ENCODE data around the gene WFDC10A. TPM values are rescaled to one million over a fixed set of nuclear protein-coding genes. Genes with fewer than 3 reads are reported as not detected.
"Not testable (repeated sequence)": the region's sequence is repeated elsewhere in the genome, so short reads cannot be mapped to it uniquely, and the experiment has no call there.

WFDC10A gene
- total and polyA plus RNA-seq, 2 donors (not counting 1 experiment from before 2014, with no cell fraction given) = not detected

GRCh38 chr20:45639687-45640086 lies 10.1 kb downstream of the WFDC10A start:
- CTCF ChIA-PET = no interaction called here
- Histone ChIP-seq H4K20me1 (ENCODE audit: control insufficient read depth, insufficient read depth, low read length, poor library complexity, severe bottlenecking) (no peaks in the 10 kb centered on the region), H3K4me2 (replicated peaks; ENCODE audit: low read depth, low read length, poor library complexity, severe bottlenecking) (no peak overlapping the region), H3K27me3 (replicated peaks in 1 of 4; ENCODE audit: control extremely low read depth in 1 of 4, control insufficient read depth in 3 of 4, insufficient read depth in 4 of 4, low read length in 3 of 4) (no peaks in the 10 kb centered on the region), H3K36me3 (replicated peaks in 1 of 2; ENCODE audit: control extremely low read depth in 1 of 2, control insufficient read depth in 1 of 2, extremely low read depth in 1 of 2, insufficient read depth in 2 of 2, low read length in 1 of 2) (no peaks in the 10 kb centered on the region), H3K79me2 (ENCODE audit: control insufficient read depth, insufficient read depth, low read length) (no peaks in the 10 kb centered on the region), H3K4me1 (ENCODE audit: control insufficient read depth in 2 of 2, insufficient read depth in 2 of 2, low read length in 2 of 2) (no peaks in the 10 kb centered on the region), H2AFZ (ENCODE audit: insufficient read depth, low read depth, low read length, poor library complexity, severe bottlenecking) (no peak overlapping the region), H3K27ac (ENCODE audit: low read length in 2 of 2) (no peak overlapping the region), H3K9ac (ENCODE audit: low read length) (no peak overlapping the region), H3K9me3 (ENCODE audit: control extremely low read depth in 1 of 3, control insufficient read depth in 2 of 3, insufficient read depth in 1 of 3, low read length in 2 of 3) (no peaks in the 10 kb centered on the region), H3K4me3 (ENCODE audit: control extremely low read depth in 1 of 5, extremely low read depth in 1 of 5, insufficient read depth in 1 of 5, low read depth in 2 of 5, low read length in 4 of 5) (no peak overlapping the region)
- intact Hi-C loops (cut with micrococcal nuclease) = no loop called here
- POLR2A ChIA-PET = no interaction called here
- peaks cover 20% of the 10 kb centered on the region for H3K27me3 Mint-ChIP-seq
- no peaks in the 10 kb centered on the region for H3K4me1 Mint-ChIP-seq
- DNase-seq = no peak
- no peak for ATAC-seq (ENCODE audit: low read depth)
- no peak overlapping the region for H3K4me3 Mint-ChIP-seq
- no peak overlapping the region for H3K27ac Mint-ChIP-seq
- TF ChIP-seq CTCF (IDR thresholded peaks at IDR 0.05) (no peak), EZH2 (IDR thresholded peaks at IDR 0.05; ENCODE audit: borderline replicate concordance, insufficient read depth, low read depth, low read length, poor library complexity, severe bottlenecking) (no peak)
- whole genome bisulfite sequencing (ENCODE audit: insufficient coverage) = 90% methylated on average over 2 of the region's 5 CpGs
- H3K9me3 Mint-ChIP-seq (ENCODE audit: insufficient read depth) = peaks cover 3% of the 10 kb centered on the region

- H3K9ac ChIP-seq (ENCODE audit: low read length); H3K4me1 Mint-ChIP-seq; H3K27me3 ChIP-seq (replicated peaks in 1 of 4; ENCODE audit: control extremely low read depth in 1 of 4, control insufficient read depth in 3 of 4, insufficient read depth in 4 of 4, low read length in 3 of 4); DNase-seq; H3K4me3 Mint-ChIP-seq; H3K36me3 ChIP-seq (replicated peaks in 1 of 2; ENCODE audit: control extremely low read depth in 1 of 2, control insufficient read depth in 1 of 2, extremely low read depth in 1 of 2, insufficient read depth in 2 of 2, low read length in 1 of 2); POLR2A ChIA-PET; H3K9me3 ChIP-seq (ENCODE audit: control extremely low read depth in 1 of 3, control insufficient read depth in 2 of 3, insufficient read depth in 1 of 3, low read length in 2 of 3); H3K9me3 Mint-ChIP-seq (ENCODE audit: insufficient read depth); H3K79me2 ChIP-seq (ENCODE audit: control insufficient read depth, insufficient read depth, low read length); H3K4me3 ChIP-seq (ENCODE audit: control extremely low read depth in 1 of 5, extremely low read depth in 1 of 5, insufficient read depth in 1 of 5, low read depth in 2 of 5, low read length in 4 of 5); H3K4me1 ChIP-seq (ENCODE audit: control insufficient read depth in 2 of 2, insufficient read depth in 2 of 2, low read length in 2 of 2); intact Hi-C loops (cut with micrococcal nuclease); H3K4me2 ChIP-seq (replicated peaks; ENCODE audit: low read depth, low read length, poor library complexity, severe bottlenecking); H4K20me1 ChIP-seq (ENCODE audit: control insufficient read depth, insufficient read depth, low read length, poor library complexity, severe bottlenecking); H2AFZ ChIP-seq (ENCODE audit: insufficient read depth, low read depth, low read length, poor library complexity, severe bottlenecking); H3K27ac Mint-ChIP-seq; CTCF ChIA-PET; ATAC-seq (ENCODE audit: low read depth); H3K27ac ChIP-seq (ENCODE audit: low read length in 2 of 2): not testable (repeated sequence)
- 96% methylated on average over 9 of the region's 24 CpGs for WGBS (ENCODE audit: insufficient coverage)
- H3K27me3 Mint-ChIP-seq = peaks cover 21% of the 10 kb centered on the region
Observed at GRCh38 chr20:45641076-45641475, 11.5 kb downstream of the WFDC10A start.

GRCh38 chr20:45645869-45646268 lies 16.3 kb downstream of the WFDC10A start:
- H3K27me3 Mint-ChIP-seq; H2AFZ ChIP-seq (ENCODE audit: insufficient read depth, low read depth, low read length, poor library complexity, severe bottlenecking); DNase-seq; H3K4me1 ChIP-seq (ENCODE audit: control insufficient read depth in 2 of 2, insufficient read depth in 2 of 2, low read length in 2 of 2); H3K27ac Mint-ChIP-seq; H3K27me3 ChIP-seq (replicated peaks in 1 of 4; ENCODE audit: control extremely low read depth in 1 of 4, control insufficient read depth in 3 of 4, insufficient read depth in 4 of 4, low read length in 3 of 4); H3K4me3 ChIP-seq (ENCODE audit: control extremely low read depth in 1 of 5, extremely low read depth in 1 of 5, insufficient read depth in 1 of 5, low read depth in 2 of 5, low read length in 4 of 5); ATAC-seq (ENCODE audit: low read depth); H3K27ac ChIP-seq (ENCODE audit: low read length in 2 of 2); H3K9me3 ChIP-seq (ENCODE audit: control extremely low read depth in 1 of 3, control insufficient read depth in 2 of 3, insufficient read depth in 1 of 3, low read length in 2 of 3); H3K36me3 ChIP-seq (replicated peaks in 1 of 2; ENCODE audit: control extremely low read depth in 1 of 2, control insufficient read depth in 1 of 2, extremely low read depth in 1 of 2, insufficient read depth in 2 of 2, low read length in 1 of 2); CTCF ChIA-PET; POLR2A ChIA-PET; H3K4me3 Mint-ChIP-seq; H3K79me2 ChIP-seq (ENCODE audit: control insufficient read depth, insufficient read depth, low read length); H3K4me2 ChIP-seq (replicated peaks; ENCODE audit: low read depth, low read length, poor library complexity, severe bottlenecking); H3K9ac ChIP-seq (ENCODE audit: low read length); H3K9me3 Mint-ChIP-seq (ENCODE audit: insufficient read depth); intact Hi-C loops (cut with micrococcal nuclease); H4K20me1 ChIP-seq (ENCODE audit: control insufficient read depth, insufficient read depth, low read length, poor library complexity, severe bottlenecking); H3K4me1 Mint-ChIP-seq: not testable (repeated sequence)
- 91% methylated on average over 12 of the region's 28 CpGs for WGBS (ENCODE audit: insufficient coverage)

Measured in B cell (primary cell).